Effector memory CD4-positive, alpha-beta T cell (primary cell): ENCODE results near the gene HIVEP1.

ENCODE experiments used
- DNase-seq, 3 donors: peaks; one replicate each; pipeline ENCODE4 v3.0.0-alpha.2; 2020
- H3K27ac ChIP-seq: 2 replicates; pipeline ENCODE4 v1.7.0; 2013; ENCODE audit warnings: mild to moderate bottlenecking, low read length, moderate library complexity; ENCODE audit not compliant: insufficient read depth, poor library complexity, severe bottlenecking
- H3K27me3 ChIP-seq: replicated peaks from 2 replicates; pipeline ENCODE4 v1.7.0; 2013; ENCODE audit warnings: mild to moderate bottlenecking, low read length; ENCODE audit not compliant: insufficient read depth, control insufficient read depth, poor library complexity, severe bottlenecking
- H3K36me3 ChIP-seq: 2 replicates; pipeline ENCODE4 v1.7.0; 2013; ENCODE audit warnings: mild to moderate bottlenecking, low read length, moderate library complexity; ENCODE audit not compliant: control insufficient read depth, insufficient read depth
- H3K4me1 ChIP-seq: 2 replicates; pipeline ENCODE4 v1.7.0; 2013; ENCODE audit warnings: low read length, mild to moderate bottlenecking; ENCODE audit not compliant: control insufficient read depth, insufficient read depth, poor library complexity, severe bottlenecking
- H3K4me3 ChIP-seq: 2 replicates; pipeline ENCODE4 v1.7.0; 2013; ENCODE audit warnings: low read length, low read depth, mild to moderate bottlenecking; ENCODE audit not compliant: insufficient read depth, poor library complexity, severe bottlenecking
- H3K9me3 ChIP-seq: 2 replicates; pipeline ENCODE4 v1.7.0; 2013; ENCODE audit warnings: mild to moderate bottlenecking, low read length, moderate library complexity; ENCODE audit not compliant: control insufficient read depth

Gene HIVEP1

DNA sequence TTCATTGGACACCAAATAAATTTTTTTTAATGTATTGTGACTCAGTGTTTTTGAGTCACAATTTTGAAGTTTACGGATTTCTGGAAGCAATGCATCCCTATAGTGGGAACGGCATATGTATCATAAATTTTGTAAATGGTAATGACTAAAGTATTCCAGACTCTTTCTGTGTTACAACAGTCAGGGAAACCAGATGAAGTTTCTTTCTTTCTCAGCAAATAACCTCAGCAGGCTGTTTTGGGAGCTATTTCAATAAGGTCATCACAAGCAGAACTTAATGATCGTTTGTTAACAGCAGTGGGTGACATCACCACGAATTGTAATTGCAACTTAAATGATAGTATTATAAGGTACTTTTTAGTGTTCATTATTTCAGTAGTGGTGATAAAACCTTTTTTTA lies 52.0 kb downstream of the HIVEP1 start:
- Histone ChIP-seq H3K4me3 (no peak overlapping the region), H3K4me1 (no peaks in the 10 kb centered on the region), H3K27ac (no peak overlapping the region), H3K27me3 (no peaks in the 10 kb centered on the region), H3K9me3 (no peaks in the 10 kb centered on the region), H3K36me3 (no peaks in the 10 kb centered on the region)
- DNase-seq: no peak

DNA sequence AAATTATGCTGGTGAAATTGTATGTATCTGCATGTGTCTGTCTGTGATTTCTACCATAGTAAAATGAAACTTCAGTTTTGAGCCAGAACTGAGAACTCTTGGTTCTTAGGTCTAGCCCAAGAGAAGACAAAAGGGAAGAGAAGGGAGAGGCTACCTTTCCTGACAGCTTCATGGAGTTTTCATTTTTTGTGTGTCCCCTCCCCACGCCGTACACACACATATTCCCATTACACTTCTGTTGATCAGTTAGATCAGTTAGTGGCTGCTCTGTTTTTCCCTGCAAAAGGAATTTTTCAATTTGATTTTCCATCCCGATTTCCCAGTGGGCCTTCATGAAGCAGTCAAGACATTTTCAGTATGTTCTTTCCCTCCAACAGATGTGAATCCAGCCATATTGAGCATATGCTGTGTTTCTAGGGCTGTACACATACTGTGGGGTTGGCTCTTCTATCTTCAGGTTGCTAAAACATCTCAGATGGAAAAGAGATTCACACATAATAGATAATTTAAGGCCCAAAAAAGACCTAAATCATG lies 52.5 kb downstream of the HIVEP1 start:
- Histone ChIP-seq H3K9me3 (no peaks in the 10 kb centered on the region), H3K4me1 (no peaks in the 10 kb centered on the region), H3K36me3 (no peaks in the 10 kb centered on the region), H3K4me3 (no peak overlapping the region), H3K27me3 (no peaks in the 10 kb centered on the region), H3K27ac (no peak overlapping the region)
- DNase-seq: no peak

DNA sequence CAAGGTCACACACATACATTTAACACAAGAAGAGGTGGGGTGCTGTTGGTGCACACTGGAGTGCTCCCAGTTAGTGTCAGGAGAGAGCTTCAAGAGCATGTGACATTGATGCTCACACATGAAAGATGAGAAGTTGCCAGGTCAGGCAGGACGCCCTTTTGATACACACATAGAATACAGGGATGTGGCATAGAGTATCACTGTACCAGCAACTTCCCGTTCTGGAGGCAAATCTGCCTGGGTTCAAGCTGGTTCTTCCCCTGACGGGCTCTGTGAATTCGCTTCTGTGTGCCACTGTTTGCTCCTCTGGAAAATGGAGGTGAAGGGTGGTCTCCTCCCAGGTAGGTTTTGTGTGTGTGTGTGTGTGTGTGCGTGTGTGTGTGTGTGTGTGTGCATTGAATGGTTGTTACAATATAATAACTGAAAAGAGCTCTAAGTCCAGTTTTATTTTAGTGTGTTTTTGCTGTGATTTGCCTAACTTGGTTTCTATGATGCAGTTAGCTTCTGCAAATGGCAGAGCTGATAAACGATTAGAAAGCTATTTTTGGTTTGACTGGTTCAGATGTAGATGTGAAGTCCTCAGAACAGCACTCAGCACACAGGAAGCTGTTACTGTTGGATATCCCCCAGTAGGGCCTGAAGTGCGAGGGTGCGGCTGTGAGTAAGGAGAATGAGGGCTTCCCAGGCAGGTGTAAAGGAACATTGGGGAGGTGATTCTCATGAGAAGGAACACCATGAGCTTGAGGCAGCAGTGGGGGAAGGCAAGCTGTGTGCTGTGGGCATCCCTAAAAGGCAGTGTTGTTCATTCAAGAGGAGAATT lies 53.4 kb downstream of the HIVEP1 start:
- Histone ChIP-seq H3K36me3 (no peaks in the 10 kb centered on the region), H3K4me1 (no peaks in the 10 kb centered on the region), H3K9me3 (no peaks in the 10 kb centered on the region), H3K27me3 (no peaks in the 10 kb centered on the region), H3K4me3 (no peak overlapping the region), H3K27ac (no peak overlapping the region)
- DNase-seq: no peak

DNA sequence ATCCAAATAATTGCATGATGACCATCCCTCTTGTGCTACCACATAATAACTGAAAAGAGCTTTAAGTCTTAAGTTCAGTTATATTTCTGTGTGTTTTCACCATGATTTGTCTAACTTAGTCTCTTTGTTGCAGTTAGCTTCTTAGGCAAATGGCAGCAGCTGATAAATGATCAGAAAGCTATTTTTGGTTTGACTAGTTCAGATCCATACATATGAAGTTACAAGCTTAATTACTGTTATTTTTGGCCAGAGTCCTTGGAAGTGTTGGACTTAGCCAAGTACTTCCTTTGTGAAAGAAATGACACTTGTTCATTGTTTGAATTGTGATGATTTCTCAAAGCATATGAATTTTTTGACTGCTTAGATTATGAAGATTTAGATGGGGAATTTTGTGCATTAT lies 54.2 kb downstream of the HIVEP1 start:
- DNase-seq: no peak
- Histone ChIP-seq H3K27ac (no peak overlapping the region), H3K36me3 (no peaks in the 10 kb centered on the region), H3K4me1 (no peaks in the 10 kb centered on the region), H3K4me3 (no peak overlapping the region), H3K27me3 (no peaks in the 10 kb centered on the region), H3K9me3 (no peaks in the 10 kb centered on the region)

DNA sequence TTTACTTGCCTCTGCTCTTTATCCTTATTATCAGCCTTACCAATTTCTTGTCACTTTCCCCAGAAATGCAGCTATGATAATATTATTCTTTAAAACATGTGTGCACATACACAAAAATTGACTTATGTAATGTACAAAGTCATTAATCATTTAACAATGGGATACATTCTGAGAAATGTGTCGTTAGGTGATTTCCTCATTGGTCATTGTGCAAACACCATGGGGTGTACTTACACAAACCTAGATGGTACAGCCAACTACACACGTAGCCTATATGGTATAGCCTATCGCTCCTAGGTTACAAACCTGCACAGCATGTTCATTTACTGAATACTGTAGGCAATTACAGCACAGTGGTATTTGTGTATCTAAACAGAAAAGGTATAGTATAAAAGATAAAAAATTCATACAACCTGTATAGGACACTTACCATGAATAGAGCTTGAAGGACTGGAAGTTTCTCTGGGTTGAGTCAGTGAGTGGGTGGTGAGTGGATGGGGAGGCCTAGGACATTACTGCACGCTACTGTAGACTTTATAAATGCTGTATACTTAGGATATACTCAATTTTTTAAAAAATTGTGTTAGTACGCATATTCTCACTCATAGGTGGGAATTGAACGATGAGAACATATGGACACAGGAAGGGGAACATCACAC lies 56.9 kb downstream of the HIVEP1 start:
- DNase-seq: no peak
- no peak overlapping the region for H3K27ac ChIP-seq

DNA sequence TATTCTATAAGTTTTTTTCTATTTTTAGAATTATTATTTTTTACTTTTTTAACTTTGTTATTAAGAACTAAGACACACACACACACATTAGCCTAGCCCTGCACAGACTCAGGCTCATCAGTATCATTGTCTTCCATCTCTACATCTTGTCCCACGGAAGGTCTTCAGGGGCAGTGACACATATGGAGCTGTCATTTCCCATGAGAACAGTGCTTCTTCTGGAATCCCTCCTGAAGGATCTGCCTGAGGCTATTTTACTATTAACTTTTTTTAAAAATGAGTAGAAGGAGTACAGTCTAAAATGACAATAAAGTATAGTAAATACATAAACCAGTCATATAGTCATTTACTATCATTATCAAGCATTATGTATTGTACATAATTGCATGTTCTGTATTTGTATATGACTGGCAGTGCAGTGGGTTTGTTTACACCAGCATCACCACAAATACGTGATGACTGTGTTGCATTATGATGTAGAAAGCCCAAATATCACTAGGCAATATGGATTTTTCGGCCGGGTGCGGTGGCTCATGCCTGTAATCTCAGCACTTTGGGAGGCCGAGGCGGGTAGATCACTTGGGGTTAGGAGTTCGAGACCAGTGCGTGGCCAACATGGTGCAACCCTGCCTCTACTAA lies 57.9 kb downstream of the HIVEP1 start:
- Histone ChIP-seq H3K4me1 (no peaks in the 10 kb centered on the region), H3K27me3 (no peaks in the 10 kb centered on the region), H3K4me3 (no peak overlapping the region), H3K36me3 (no peaks in the 10 kb centered on the region), H3K9me3 (no peaks in the 10 kb centered on the region), H3K27ac (no peak overlapping the region)
- DNase-seq: no peak

More for the DNA sequence above, 56.9 kb downstream of the HIVEP1 start:
- H3K27me3 ChIP-seq: no peaks in the 10 kb centered on the region
- H3K9me3 ChIP-seq: no peaks in the 10 kb centered on the region
- no peaks in the 10 kb centered on the region for H3K36me3 ChIP-seq
- H3K4me3 ChIP-seq: no peak overlapping the region
- H3K4me1 ChIP-seq: no peaks in the 10 kb centered on the region

DNA sequence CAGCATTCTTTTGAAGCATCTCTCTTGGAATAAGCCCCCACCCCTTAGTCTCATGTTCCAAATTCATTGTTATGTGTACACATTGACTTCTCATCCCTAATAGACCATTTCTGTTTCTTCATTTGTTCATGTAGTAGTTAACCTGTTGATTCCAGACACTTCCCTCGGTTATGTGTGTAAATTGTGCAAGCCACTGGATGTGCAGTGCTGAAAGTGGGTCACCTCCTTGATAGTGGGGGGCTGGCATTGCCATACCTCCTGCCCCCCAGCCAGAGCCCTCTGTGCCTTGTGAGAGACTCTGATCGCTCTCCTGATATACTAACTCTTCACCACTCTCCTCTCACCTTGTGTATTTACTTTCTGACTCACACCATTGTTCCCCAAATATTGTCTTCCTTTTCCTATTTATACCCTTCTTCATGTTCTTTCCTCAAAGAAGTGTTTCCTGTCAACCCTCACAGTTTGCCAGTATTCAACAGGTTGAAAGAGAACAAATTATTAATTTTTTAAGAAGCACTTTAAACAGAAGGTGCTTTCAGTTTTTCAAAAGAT lies 59.0 kb downstream of the HIVEP1 start:
- DNase-seq: no peak
- H3K27me3 ChIP-seq: no peaks in the 10 kb centered on the region
- no peak overlapping the region for H3K27ac ChIP-seq
- no peak overlapping the region for H3K4me3 ChIP-seq
- no peaks in the 10 kb centered on the region for H3K4me1 ChIP-seq
- no peaks in the 10 kb centered on the region for H3K36me3 ChIP-seq
- no peaks in the 10 kb centered on the region for H3K9me3 ChIP-seq

DNA sequence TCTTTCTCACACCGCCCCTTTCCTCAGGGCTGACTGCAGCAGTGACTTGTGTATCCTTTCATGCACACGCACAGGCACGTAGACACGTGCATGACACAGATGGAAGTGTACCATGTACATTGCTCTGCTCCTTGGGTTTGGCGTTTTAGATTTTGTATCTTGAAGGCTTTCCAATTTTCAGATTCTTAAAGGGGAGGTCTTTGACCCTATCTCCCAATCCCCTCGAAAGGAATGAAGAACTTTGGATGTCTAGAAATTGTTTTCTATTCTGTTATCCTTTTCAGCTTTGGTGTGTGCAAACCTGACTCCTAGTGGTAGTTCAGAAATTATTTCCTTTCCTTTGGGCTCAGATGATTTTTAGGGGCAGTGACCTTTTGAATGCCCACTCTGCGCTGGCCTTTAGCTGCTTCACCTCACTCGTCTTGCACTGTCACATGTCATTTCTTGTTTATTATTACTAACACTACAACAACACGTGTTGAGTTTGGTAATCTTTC lies 63.0 kb downstream of the HIVEP1 start:
- no peak overlapping the region for H3K4me3 ChIP-seq
- no peak overlapping the region for H3K27ac ChIP-seq
- H3K36me3 ChIP-seq: no peaks in the 10 kb centered on the region
- DNase-seq: no peak
- no peaks in the 10 kb centered on the region for H3K27me3 ChIP-seq
- no peaks in the 10 kb centered on the region for H3K9me3 ChIP-seq
- H3K4me1 ChIP-seq: no peaks in the 10 kb centered on the region

DNA sequence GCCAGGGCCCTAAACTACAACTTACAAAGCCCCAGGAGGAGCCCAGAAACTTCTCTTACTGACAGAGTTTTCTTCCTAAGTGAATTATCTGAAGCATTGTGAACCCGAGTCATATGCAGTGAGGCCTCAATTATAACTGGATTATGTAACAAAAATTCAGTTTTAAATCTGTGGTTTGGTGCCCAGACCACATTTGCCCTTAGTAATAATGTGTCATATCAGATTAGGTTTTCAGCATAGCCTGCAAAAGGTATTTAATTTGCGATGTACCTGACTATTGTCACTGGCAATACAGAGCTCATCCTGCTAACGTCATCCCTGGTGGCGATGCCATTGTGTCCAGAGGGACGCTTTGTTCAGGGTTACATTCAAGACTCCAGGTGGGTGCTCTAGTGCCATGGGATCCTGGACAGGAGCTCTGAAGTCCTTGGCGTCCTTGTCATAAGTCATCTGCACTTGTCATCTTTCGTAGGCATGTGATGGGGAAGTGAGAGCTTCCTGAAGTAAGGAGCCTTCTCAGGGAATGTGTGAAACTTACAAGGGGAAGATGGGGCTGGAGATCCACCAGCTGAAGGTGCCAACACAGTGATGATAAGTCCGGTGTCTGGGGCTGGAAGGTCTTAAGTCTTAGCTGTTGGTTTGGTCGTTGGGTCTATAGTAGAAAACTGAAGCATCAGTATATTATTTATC lies 65.1 kb downstream of the HIVEP1 start:
- Histone ChIP-seq H3K27me3 (no peaks in the 10 kb centered on the region), H3K36me3 (no peaks in the 10 kb centered on the region), H3K9me3 (no peaks in the 10 kb centered on the region), H3K4me1 (no peaks in the 10 kb centered on the region), H3K4me3 (no peak overlapping the region), H3K27ac (no peak overlapping the region)
- no peak for DNase-seq
